Naive thymus-derived CD4-positive, alpha-beta T cell (primary cell): ENCODE measurements around the gene LHFPL2. TPM values are rescaled to one million over a fixed set of nuclear protein-coding genes. Genes with fewer than 3 reads are reported as not detected.

Experiments used
- ATAC-seq: fragments of 150-1000 bp; cut with Tn5 transposase; 2 replicates; pipeline ENCODE4 v1.10.0; 2021; ENCODE audit warnings: mild to moderate bottlenecking, moderate library complexity
- CTCF ChIA-PET: fragments of 350-600 bp; sonication (Branson Sonifier 250); formaldehyde crosslinking; loops from one replicate; lab custom pipeline; 2021; ENCODE audit warnings: antibody characterized with exemption; lab: Charles Lee
- POLR2A ChIA-PET: fragments of 350-600 bp; sonication (Branson Sonifier 250); formaldehyde crosslinking; loops from one replicate; lab custom pipeline; 2021; ENCODE audit warnings: antibody characterized with exemption, inconsistent platforms; lab: Charles Lee
- DNase-seq, 9 donors: peaks; one replicate each; pipeline versions ENCODE4 v3.0.0 to v3.0.0-alpha.2; 2020 to 2022; ENCODE audit warnings: mixed read lengths in 1 of 9
- H3K27ac ChIP-seq: one replicate; pipeline ENCODE4 v1.7.0; 2013; ENCODE audit warnings: mild to moderate bottlenecking, low read depth, low read length, moderate library complexity
- H3K27me3 ChIP-seq, 2 donors: one replicate each; pipeline ENCODE4 v1.7.0; 2013; ENCODE audit warnings: low read length in 2 of 2, mild to moderate bottlenecking in 2 of 2, moderate library complexity in 2 of 2; ENCODE audit not compliant: control insufficient read depth in 2 of 2, insufficient read depth in 2 of 2
- H3K36me3 ChIP-seq, 3 experiments: 1 replicate in 2 of 3; 2 replicates in 1 of 3; pipeline ENCODE4 v1.7.0; 2013; ENCODE audit warnings: low read length in 3 of 3, mild to moderate bottlenecking in 3 of 3, moderate library complexity in 1 of 3; ENCODE audit not compliant: insufficient read depth in 3 of 3, control insufficient read depth in 2 of 3
- H3K4me1 ChIP-seq, 2 donors: one replicate each; pipeline ENCODE4 v1.7.0; 2013; ENCODE audit warnings: low read length in 2 of 2, mild to moderate bottlenecking in 2 of 2, moderate library complexity in 1 of 2; ENCODE audit not compliant: control insufficient read depth in 2 of 2, insufficient read depth in 2 of 2
- H3K4me3 ChIP-seq: 2 replicates; pipeline ENCODE4 v1.7.0; 2013; ENCODE audit warnings: mild to moderate bottlenecking, low read length
- H3K9me3 ChIP-seq, 3 experiments: 1 replicate in 2 of 3; 2 replicates in 1 of 3; pipeline ENCODE4 v1.7.0; 2013; ENCODE audit warnings: low read length in 3 of 3; ENCODE audit not compliant: control insufficient read depth in 2 of 3
- H3K27ac Mint-ChIP-seq, 9 donors: one replicate each; pipeline ENCODE4 v1.8.0; 2020 to 2022; ENCODE audit warnings: mixed read lengths in 9 of 9, mild to moderate bottlenecking in 8 of 9, moderate library complexity in 5 of 9, inconsistent platforms in 2 of 9
- H3K27me3 Mint-ChIP-seq, 5 donors: one replicate each; pipeline ENCODE4 v1.8.0; 2021 to 2022; ENCODE audit warnings: mixed read lengths in 5 of 5, mild to moderate bottlenecking in 1 of 5
- H3K36me3 Mint-ChIP-seq, 5 donors: one replicate each; pipeline ENCODE4 v1.8.0; 2020 to 2022; ENCODE audit warnings: mixed read lengths in 5 of 5, mild to moderate bottlenecking in 3 of 5, inconsistent platforms in 1 of 5
- H3K4me1 Mint-ChIP-seq, 7 donors: one replicate each; pipeline ENCODE4 v1.8.0; 2020 to 2022; ENCODE audit warnings: mixed read lengths in 7 of 7, mild to moderate bottlenecking in 3 of 7, inconsistent platforms in 1 of 7
- H3K4me3 Mint-ChIP-seq, 10 donors: one replicate each; pipeline ENCODE4 v1.8.0; 2020 to 2022; ENCODE audit warnings: mild to moderate bottlenecking in 10 of 10, mixed read lengths in 10 of 10, moderate library complexity in 6 of 10, inconsistent platforms in 2 of 10
- H3K9me3 Mint-ChIP-seq, 11 donors: one replicate each; pipeline ENCODE4 v1.8.0; 2020 to 2022; ENCODE audit warnings: mixed read lengths in 11 of 11, mild to moderate bottlenecking in 4 of 11, inconsistent platforms in 1 of 11, moderate library complexity in 1 of 11
- intact Hi-C, 2 donors: fragments of 100-400 bp; cut with micrococcal nuclease; formaldehyde crosslinking; loops; one replicate each; pipeline ENCODE4 v1.15.1; 2023
- polyA plus RNA-seq, 2 donors: library from polyadenylated mRNA; unstranded; fragments of 300-500 nt; fragmentation: Illumina TruSeq; gene quantifications; one replicate each; pipeline ENCODE4 v1.2.3, GENCODE V29; 2021
- total RNA-seq, 6 experiments: library from RNA in 5 of 6; stranded (reverse) in 5 of 6; gene quantifications; 1 replicate in 5 of 6; 2 replicates in 1 of 6; pipeline ENCODE4 v1.2.3 and lab custom pipeline; 2021 to 2026

The LHFPL2 gene
- total and polyA plus RNA-seq, 7 experiments from 2014 or later, result 0.37 to 2.9 (median 1.3) TPM; not detected in 1

DNA sequence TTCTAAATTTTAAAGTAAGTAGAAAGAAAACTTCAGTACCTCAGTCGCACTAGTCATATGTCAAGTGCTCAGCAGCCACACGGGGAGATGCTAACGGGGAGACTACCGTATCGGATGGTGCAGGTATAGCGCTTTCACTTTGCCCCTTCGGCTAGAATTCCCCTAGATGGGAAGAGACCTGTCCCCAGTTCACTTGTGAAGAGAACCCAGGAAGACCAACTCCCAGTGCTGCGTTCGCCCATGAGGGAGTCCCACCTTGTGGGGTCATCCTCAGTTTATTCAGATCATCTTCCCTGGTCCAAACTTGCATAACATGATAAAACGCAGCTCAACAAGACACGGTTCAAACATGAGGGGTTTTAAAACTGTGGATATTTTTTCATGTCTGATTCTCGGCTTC, 87.3 kb downstream of the LHFPL2 start:
- no peaks in the 10 kb centered on the region for H3K27me3 ChIP-seq
- Mint-ChIP-seq H3K27ac (no peak overlapping the region), H3K4me1 (no peaks in the 10 kb centered on the region), H3K36me3 (no peaks in the 10 kb centered on the region), H3K9me3 (peaks cover 0 to 6% (median 0%) of the 10 kb centered on the region in 11 donors), H3K27me3 (peaks cover 4 to 24% (median 12%) of the 10 kb centered on the region in 5 donors), H3K4me3 (no peak overlapping the region)
- H3K9me3 ChIP-seq, result no peaks in the 10 kb centered on the region
- no peaks in the 10 kb centered on the region for H3K36me3 ChIP-seq
- ChIA-PET POLR2A (no interaction called here), CTCF (no interaction called here)
- intact Hi-C loops, result no loop called here
- DNase-seq (no peak), ATAC-seq (no peak)
- H3K27ac ChIP-seq, result no peak overlapping the region
- H3K4me1 ChIP-seq, result no peaks in the 10 kb centered on the region
- no peak overlapping the region for H3K4me3 ChIP-seq

GRCh38 chr5:78560000-78560855, 88.3 kb downstream of the LHFPL2 start:
- Histone ChIP-seq H3K4me1 (no peaks in the 10 kb centered on the region), H3K27ac (no peak overlapping the region), H3K27me3 (no peaks in the 10 kb centered on the region), H3K36me3 (no peaks in the 10 kb centered on the region), H3K9me3 (no peaks in the 10 kb centered on the region), H3K4me3 (no peak overlapping the region)
- intact Hi-C loops, result no loop called here
- H3K27ac Mint-ChIP-seq, result peak overlapping the region in 1 of 9 donors; percentile 0
- ChIA-PET CTCF (no interaction called here), POLR2A (no interaction called here)
- H3K9me3 Mint-ChIP-seq, result no peaks in the 10 kb centered on the region
- DNase-seq (no peak), ATAC-seq (no peak)
- H3K36me3 Mint-ChIP-seq, result no peaks in the 10 kb centered on the region
- no peaks in the 10 kb centered on the region for H3K4me1 Mint-ChIP-seq
- no peak overlapping the region for H3K4me3 Mint-ChIP-seq
- H3K27me3 Mint-ChIP-seq, result peaks cover 8 to 21% (median 17%) of the 10 kb centered on the region in 5 donors

- Mint-ChIP-seq H3K36me3 (no peaks in the 10 kb centered on the region), H3K4me1 (peaks cover 0 to 6% (median 0%) of the 10 kb centered on the region in 7 donors), H3K4me3 (no peak overlapping the region), H3K27me3 (peaks cover 6 to 31% (median 20%) of the 10 kb centered on the region in 5 donors), H3K9me3 (no peaks in the 10 kb centered on the region), H3K27ac (no peak overlapping the region)
- CTCF ChIA-PET, result no interaction called here
- Histone ChIP-seq H3K36me3 (no peaks in the 10 kb centered on the region), H3K9me3 (no peaks in the 10 kb centered on the region), H3K4me1 (no peaks in the 10 kb centered on the region), H3K27ac (no peak overlapping the region), H3K4me3 (no peak overlapping the region), H3K27me3 (no peaks in the 10 kb centered on the region)
- no peak for DNase-seq
- ATAC-seq, result no peak
- intact Hi-C loops, result no loop called here
- POLR2A ChIA-PET, result no interaction called here
Measured at GRCh38 chr5:78557601-78558000, 91.0 kb downstream of the LHFPL2 start.

GRCh38 chr5:78555870-78556269, 92.7 kb downstream of the LHFPL2 start:
- Mint-ChIP-seq H3K27me3 (peaks cover 6 to 22% (median 16%) of the 10 kb centered on the region in 5 donors), H3K36me3 (no peaks in the 10 kb centered on the region), H3K9me3 (no peaks in the 10 kb centered on the region), H3K4me3 (no peak overlapping the region), H3K27ac (no peak overlapping the region), H3K4me1 (peaks cover 0 to 6% (median 0%) of the 10 kb centered on the region in 7 donors)
- DNase-seq (no peak), ATAC-seq (no peak)
- CTCF ChIA-PET, result no interaction called here
- Histone ChIP-seq H3K36me3 (no peaks in the 10 kb centered on the region), H3K4me3 (no peak overlapping the region), H3K27ac (no peak overlapping the region), H3K9me3 (no peaks in the 10 kb centered on the region), H3K27me3 (no peaks in the 10 kb centered on the region), H3K4me1 (no peaks in the 10 kb centered on the region)
- intact Hi-C loops, result no loop called here
- POLR2A ChIA-PET, result no interaction called here

- H3K4me1 ChIP-seq, result no peaks in the 10 kb centered on the region
- Mint-ChIP-seq H3K4me3 (no peak overlapping the region), H3K27ac (no peak overlapping the region), H3K9me3 (no peaks in the 10 kb centered on the region), H3K36me3 (no peaks in the 10 kb centered on the region), H3K27me3 (peaks cover 6 to 20% (median 14%) of the 10 kb centered on the region in 5 donors), H3K4me1 (peaks cover 0 to 6% (median 0%) of the 10 kb centered on the region in 7 donors)
- no peak overlapping the region for H3K4me3 ChIP-seq
- H3K27me3 ChIP-seq, result no peaks in the 10 kb centered on the region
- ChIA-PET POLR2A (no interaction called here), CTCF (no interaction called here)
- intact Hi-C loops, result no loop called here
- DNase-seq, result no peak
- H3K36me3 ChIP-seq, result no peaks in the 10 kb centered on the region
- ATAC-seq, result no peak
- H3K9me3 ChIP-seq, result no peaks in the 10 kb centered on the region
- no peak overlapping the region for H3K27ac ChIP-seq
Measured at GRCh38 chr5:78554670-78555069, 93.9 kb downstream of the LHFPL2 start.

- no peak overlapping the region for H3K4me3 Mint-ChIP-seq
- ChIA-PET POLR2A (no interaction called here), CTCF (interaction anchor here (0.6 kb wide), 1 partner anchor 8 kb away, joined by 6 read pairs; no protein-coding TSS in a partner anchor)
- no peak for DNase-seq
- Histone ChIP-seq H3K27ac (no peak overlapping the region), H3K4me1 (no peaks in the 10 kb centered on the region), H3K4me3 (no peak overlapping the region), H3K36me3 (no peaks in the 10 kb centered on the region), H3K27me3 (no peaks in the 10 kb centered on the region), H3K9me3 (no peaks in the 10 kb centered on the region)
- H3K9me3 Mint-ChIP-seq, result no peaks in the 10 kb centered on the region
- H3K4me1 Mint-ChIP-seq, result peaks cover 0 to 6% (median 0%) of the 10 kb centered on the region in 7 donors
- intact Hi-C loops, result no loop called here
- peaks cover 6 to 20% (median 13%) of the 10 kb centered on the region in 5 donors for H3K27me3 Mint-ChIP-seq
- no peak overlapping the region for H3K27ac Mint-ChIP-seq
- no peaks in the 10 kb centered on the region for H3K36me3 Mint-ChIP-seq
- ATAC-seq, result no peak
Measured at GRCh38 chr5:78553580-78554353, 94.8 kb downstream of the LHFPL2 start.
